HCT116 (cell line): ENCODE measurements around the gene CCDC124.
A peak's percentile ranks its signal among the peaks of the same experiment; 100 is the strongest.

Experiments
- CTCF ChIP-seq, 3 experiments: fragments of 200-600 bp in 1 of 3; sonication (generic) in 1 of 3; IDR thresholded peaks in 2 of 3; conservative IDR thresholded peaks in 1 of 3; 2 replicates each; pipeline ENCODE4 v1.5.1; 2012 to 2017; ENCODE audit warnings: low read depth in 2 of 3, low read length in 2 of 3, antibody characterized with exemption in 1 of 3, borderline replicate concordance in 1 of 3, control low read depth in 1 of 3, mild to moderate bottlenecking in 1 of 3, mixed read lengths in 1 of 3, mixed run types in 1 of 3, moderate library complexity in 1 of 3; ENCODE audit not compliant: insufficient read depth in 1 of 3
- EGR1 ChIP-seq: IDR thresholded peaks from 2 replicates; pipeline ENCODE4 v1.6.1; 2012; ENCODE audit warnings: low read depth
- POLR2A ChIP-seq: IDR thresholded peaks from 2 replicates; pipeline ENCODE4 v1.7.0; 2011; ENCODE audit warnings: borderline replicate concordance; ENCODE audit not compliant: insufficient read depth, insufficient read length; ENCODE audit errors: extremely low read depth
- REST ChIP-seq: IDR thresholded peaks from 2 replicates; pipeline ENCODE4 v1.6.1; 2012; ENCODE audit warnings: low read depth
- SRF ChIP-seq: IDR thresholded peaks from 2 replicates; pipeline ENCODE4 v1.6.1; 2012; ENCODE audit warnings: low read depth

- peak; percentile 54 for TF ChIP-seq POLR2A
- no peak for TF ChIP-seq REST
- no peak for TF ChIP-seq CTCF (IDR thresholded peaks at IDR 0.05 in 2 of 3, conservative IDR thresholded peaks at IDR 0.05 in 1 of 3; ENCODE audit: borderline replicate concordance in 1 of 3, insufficient read depth in 1 of 3, low read depth in 2 of 3, low read length in 2 of 3)
- TF ChIP-seq EGR1: no peak
- no peak for TF ChIP-seq SRF
These were observed 49.0 kb upstream of the CCDC124 start for GRCh38 chr19:17883627-17884410.
